HEK293 (cell line): ENCODE results near the gene GSG1.
A peak's percentile ranks its signal among the peaks of the same experiment; 100 is the strongest.

ENCODE experiments used
- GLIS1 ChIP-seq: fragments of 450-650 bp; formaldehyde crosslinking; IDR thresholded peaks from 2 replicates; pipeline ENCODE4 v1.5.1; 2016; ENCODE audit warnings: missing biosample characterization, missing genetic modification characterization
- GLIS2 ChIP-seq: fragments of 450-650 bp; formaldehyde crosslinking; IDR thresholded peaks from 2 replicates; pipeline ENCODE4 v1.5.1; 2016; ENCODE audit warnings: missing biosample characterization, missing genetic modification characterization
- KLF16 ChIP-seq: fragments of 450-650 bp; formaldehyde crosslinking; IDR thresholded peaks from 2 replicates; pipeline ENCODE4 v1.5.1; 2017; ENCODE audit warnings: missing biosample characterization, missing genetic modification characterization
- KLF9 ChIP-seq: fragments of 450-650 bp; formaldehyde crosslinking; IDR thresholded peaks from 2 replicates; pipeline ENCODE4 v1.5.1; 2016; ENCODE audit warnings: missing biosample characterization, missing genetic modification characterization, low read depth
- MYNN ChIP-seq: fragments of 450-650 bp; formaldehyde crosslinking; IDR thresholded peaks from 2 replicates; pipeline ENCODE4 v1.5.1; 2016; ENCODE audit warnings: missing biosample characterization, missing genetic modification characterization, borderline replicate concordance
- MZF1 ChIP-seq: fragments of 450-650 bp; formaldehyde crosslinking; IDR thresholded peaks from 2 replicates; pipeline ENCODE4 v1.5.1; 2017; ENCODE audit warnings: missing biosample characterization, missing genetic modification characterization, borderline replicate concordance
- ZBTB20 ChIP-seq: fragments of 450-650 bp; formaldehyde crosslinking; IDR thresholded peaks from 2 replicates; pipeline ENCODE4 v1.5.1; 2016; ENCODE audit warnings: missing biosample characterization, missing genetic modification characterization
- ZEB2 ChIP-seq: fragments of 450-650 bp; formaldehyde crosslinking; IDR thresholded peaks from 2 replicates; pipeline ENCODE4 v1.5.1; 2016; ENCODE audit warnings: missing biosample characterization, missing genetic modification characterization
- ZIC2 ChIP-seq: fragments of 450-650 bp; formaldehyde crosslinking; IDR thresholded peaks from 2 replicates; pipeline ENCODE4 v1.5.1; 2016; ENCODE audit warnings: missing biosample characterization, missing genetic modification characterization
- ZNF341 ChIP-seq: fragments of 450-650 bp; formaldehyde crosslinking; IDR thresholded peaks from 2 replicates; pipeline ENCODE4; 2016; ENCODE audit warnings: low read depth, missing biosample characterization, missing genetic modification characterization
- ZNF555 ChIP-seq: fragments of 450-650 bp; formaldehyde crosslinking; conservative IDR thresholded peaks from 2 replicates; pipeline ENCODE4 v1.5.1; 2017; ENCODE audit warnings: missing biosample characterization, mild to moderate bottlenecking, missing genetic modification characterization, inconsistent platforms
- ZNF670 ChIP-seq: fragments of 450-650 bp; formaldehyde crosslinking; IDR thresholded peaks from 2 replicates; pipeline ENCODE4 v1.5.1; 2016; ENCODE audit warnings: missing biosample characterization, missing genetic modification characterization, low read depth
- ZNF76 ChIP-seq: fragments of 450-650 bp; formaldehyde crosslinking; IDR thresholded peaks from 2 replicates; pipeline ENCODE4; 2016; ENCODE audit warnings: low read depth, missing biosample characterization, missing genetic modification characterization, borderline replicate concordance
- ZNF768 ChIP-seq: fragments of 450-650 bp; formaldehyde crosslinking; IDR thresholded peaks from 2 replicates; pipeline ENCODE4 v1.5.1; 2018; ENCODE audit warnings: missing biosample characterization, mild to moderate bottlenecking, missing genetic modification characterization
- ZNF843 ChIP-seq: fragments of 450-650 bp; formaldehyde crosslinking; IDR thresholded peaks from 2 replicates; pipeline ENCODE4 v1.5.1; 2016; ENCODE audit warnings: missing biosample characterization, missing genetic modification characterization
- ZXDB ChIP-seq: fragments of 450-650 bp; formaldehyde crosslinking; IDR thresholded peaks from 2 replicates; pipeline ENCODE4 v1.5.1; 2016; ENCODE audit warnings: missing biosample characterization, missing genetic modification characterization
- TF ChIP-seq, protein P1 (sequence below): fragments of 450-650 bp; formaldehyde crosslinking; IDR thresholded peaks from 2 replicates; pipeline ENCODE4 v1.5.1; 2017; ENCODE audit warnings: missing biosample characterization, missing genetic modification characterization
- TF ChIP-seq, protein P2 (sequence below): fragments of 450-650 bp; formaldehyde crosslinking; optimal IDR thresholded peaks from 2 replicates; pipeline ENCODE3; 2016; ENCODE audit warnings: missing biosample characterization, mild to moderate bottlenecking, missing genetic modification characterization
- TF ChIP-seq, protein P3 (sequence below): fragments of 450-650 bp; formaldehyde crosslinking; IDR thresholded peaks from 2 replicates; pipeline ENCODE4 v1.5.1; 2016; ENCODE audit warnings: missing biosample characterization, missing genetic modification characterization
- TF ChIP-seq, protein P4 (sequence below): fragments of 450-650 bp; IDR thresholded peaks from 2 replicates; pipeline ENCODE4 v1.5.1; 2018; ENCODE audit warnings: missing biosample characterization, missing genetic modification characterization
- TF ChIP-seq, protein P5 (sequence below): fragments of 450-650 bp; formaldehyde crosslinking; IDR thresholded peaks from 2 replicates; pipeline ENCODE4 v1.5.1; 2017; ENCODE audit warnings: missing biosample characterization, mild to moderate bottlenecking, missing genetic modification characterization, moderate library complexity
- TF ChIP-seq, protein P6 (sequence below): fragments of 450-650 bp; formaldehyde crosslinking; IDR thresholded peaks from 2 replicates; pipeline ENCODE4 v1.5.1; 2016; ENCODE audit warnings: missing biosample characterization, missing genetic modification characterization
- TF ChIP-seq, protein P7 (sequence below): fragments of 450-650 bp; formaldehyde crosslinking; conservative IDR thresholded peaks from 2 replicates; pipeline ENCODE4 v1.5.1; 2016; ENCODE audit warnings: low read depth, missing biosample characterization, missing genetic modification characterization

GSG1 gene

DNA sequence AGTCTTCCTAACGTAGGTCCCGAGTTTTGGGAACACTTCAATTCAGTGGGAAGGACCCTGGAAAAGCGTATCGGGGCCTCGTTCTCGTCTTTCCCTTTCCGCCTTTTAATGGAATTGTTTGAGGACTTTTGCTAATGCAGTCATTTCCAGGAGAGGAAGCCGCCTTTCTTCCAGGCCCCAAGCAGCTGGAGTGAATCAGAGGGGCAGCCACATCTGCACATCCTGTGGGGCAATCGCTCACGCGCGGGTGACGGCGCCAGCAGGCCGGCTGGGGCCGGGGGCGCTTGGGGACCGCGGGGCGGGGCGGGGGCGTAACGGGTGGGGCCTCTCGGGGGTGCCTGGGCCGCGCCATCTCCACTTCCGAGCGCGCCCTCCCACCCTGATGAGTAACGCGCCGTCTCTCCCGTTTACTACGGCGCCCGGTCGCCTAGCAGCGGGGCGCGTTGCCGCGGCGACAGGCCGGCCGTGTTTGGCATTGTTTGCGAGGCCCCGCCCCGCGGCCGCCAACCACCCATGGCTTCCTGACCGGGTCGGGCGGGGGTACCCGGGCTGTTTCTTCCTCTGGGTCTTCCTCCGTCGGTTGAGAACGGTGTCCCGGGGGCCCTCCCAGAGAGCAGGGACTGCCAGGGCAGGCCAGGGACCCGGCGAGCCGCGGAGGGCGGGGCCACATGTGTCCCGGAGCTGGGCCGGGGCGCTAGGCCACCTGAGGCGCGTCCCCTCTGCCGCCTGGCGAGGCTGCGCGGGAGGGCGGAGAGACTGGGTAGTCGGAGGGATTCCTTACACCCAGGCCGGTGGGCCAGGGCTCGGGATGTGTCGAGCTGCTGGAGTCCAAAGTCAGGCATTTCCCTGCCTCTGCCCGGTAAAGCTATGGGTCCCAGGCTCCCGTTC lies 2.3 kb downstream of the GSG1 start (continued):
- TF ChIP-seq, protein P1, sequence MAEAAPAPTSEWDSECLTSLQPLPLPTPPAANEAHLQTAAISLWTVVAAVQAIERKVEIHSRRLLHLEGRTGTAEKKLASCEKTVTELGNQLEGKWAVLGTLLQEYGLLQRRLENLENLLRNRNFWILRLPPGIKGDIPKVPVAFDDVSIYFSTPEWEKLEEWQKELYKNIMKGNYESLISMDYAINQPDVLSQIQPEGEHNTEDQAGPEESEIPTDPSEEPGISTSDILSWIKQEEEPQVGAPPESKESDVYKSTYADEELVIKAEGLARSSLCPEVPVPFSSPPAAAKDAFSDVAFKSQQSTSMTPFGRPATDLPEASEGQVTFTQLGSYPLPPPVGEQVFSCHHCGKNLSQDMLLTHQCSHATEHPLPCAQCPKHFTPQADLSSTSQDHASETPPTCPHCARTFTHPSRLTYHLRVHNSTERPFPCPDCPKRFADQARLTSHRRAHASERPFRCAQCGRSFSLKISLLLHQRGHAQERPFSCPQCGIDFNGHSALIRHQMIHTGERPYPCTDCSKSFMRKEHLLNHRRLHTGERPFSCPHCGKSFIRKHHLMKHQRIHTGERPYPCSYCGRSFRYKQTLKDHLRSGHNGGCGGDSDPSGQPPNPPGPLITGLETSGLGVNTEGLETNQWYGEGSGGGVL (tag by site-specific recombination), result no peak
- TF ChIP-seq KLF16 (tag by site-specific recombination) (peak; percentile 47; the same call in 1 of the 2 replicates), MZF1 (tag by site-specific recombination) (peak; percentile 24; the same call in 1 of the 2 replicates), ZNF341 (tag by site-specific recombination) (peak; percentile 82), ZNF76 (tag by site-specific recombination) (peak; percentile 10; the same call in 1 of the 2 replicates), MYNN (tag by site-specific recombination) (peak; percentile 100), ZNF555 (no peak), ZNF768 (no peak), ZIC2 (tag by site-specific recombination) (peak; percentile 93), GLIS1 (peak; percentile 95), ZXDB (0 out of 2 replicates have a peak, but pooled peaks have one; percentile 23), ZBTB20 (tag by site-specific recombination) (peak; percentile 92), ZNF670 (tag by site-specific recombination) (no peak), ZNF843 (peak; percentile 18), GLIS2 (peak; percentile 97), ZEB2 (tag by site-specific recombination) (peak; percentile 48; the same call in 1 of the 2 replicates), KLF9 (tag by site-specific recombination) (peak; percentile 49)
- TF ChIP-seq, protein P2, sequence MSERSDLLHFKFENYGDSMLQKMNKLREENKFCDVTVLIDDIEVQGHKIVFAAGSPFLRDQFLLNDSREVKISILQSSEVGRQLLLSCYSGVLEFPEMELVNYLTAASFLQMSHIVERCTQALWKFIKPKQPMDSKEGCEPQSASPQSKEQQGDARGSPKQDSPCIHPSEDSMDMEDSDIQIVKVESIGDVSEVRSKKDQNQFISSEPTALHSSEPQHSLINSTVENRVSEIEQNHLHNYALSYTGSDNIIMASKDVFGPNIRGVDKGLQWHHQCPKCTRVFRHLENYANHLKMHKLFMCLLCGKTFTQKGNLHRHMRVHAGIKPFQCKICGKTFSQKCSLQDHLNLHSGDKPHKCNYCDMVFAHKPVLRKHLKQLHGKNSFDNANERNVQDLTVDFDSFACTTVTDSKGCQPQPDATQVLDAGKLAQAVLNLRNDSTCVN, result peak; percentile 95
- TF ChIP-seq, protein P3, sequence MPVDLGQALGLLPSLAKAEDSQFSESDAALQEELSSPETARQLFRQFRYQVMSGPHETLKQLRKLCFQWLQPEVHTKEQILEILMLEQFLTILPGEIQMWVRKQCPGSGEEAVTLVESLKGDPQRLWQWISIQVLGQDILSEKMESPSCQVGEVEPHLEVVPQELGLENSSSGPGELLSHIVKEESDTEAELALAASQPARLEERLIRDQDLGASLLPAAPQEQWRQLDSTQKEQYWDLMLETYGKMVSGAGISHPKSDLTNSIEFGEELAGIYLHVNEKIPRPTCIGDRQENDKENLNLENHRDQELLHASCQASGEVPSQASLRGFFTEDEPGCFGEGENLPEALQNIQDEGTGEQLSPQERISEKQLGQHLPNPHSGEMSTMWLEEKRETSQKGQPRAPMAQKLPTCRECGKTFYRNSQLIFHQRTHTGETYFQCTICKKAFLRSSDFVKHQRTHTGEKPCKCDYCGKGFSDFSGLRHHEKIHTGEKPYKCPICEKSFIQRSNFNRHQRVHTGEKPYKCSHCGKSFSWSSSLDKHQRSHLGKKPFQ (tag by site-specific recombination), result no peak
- TF ChIP-seq, protein P4, sequence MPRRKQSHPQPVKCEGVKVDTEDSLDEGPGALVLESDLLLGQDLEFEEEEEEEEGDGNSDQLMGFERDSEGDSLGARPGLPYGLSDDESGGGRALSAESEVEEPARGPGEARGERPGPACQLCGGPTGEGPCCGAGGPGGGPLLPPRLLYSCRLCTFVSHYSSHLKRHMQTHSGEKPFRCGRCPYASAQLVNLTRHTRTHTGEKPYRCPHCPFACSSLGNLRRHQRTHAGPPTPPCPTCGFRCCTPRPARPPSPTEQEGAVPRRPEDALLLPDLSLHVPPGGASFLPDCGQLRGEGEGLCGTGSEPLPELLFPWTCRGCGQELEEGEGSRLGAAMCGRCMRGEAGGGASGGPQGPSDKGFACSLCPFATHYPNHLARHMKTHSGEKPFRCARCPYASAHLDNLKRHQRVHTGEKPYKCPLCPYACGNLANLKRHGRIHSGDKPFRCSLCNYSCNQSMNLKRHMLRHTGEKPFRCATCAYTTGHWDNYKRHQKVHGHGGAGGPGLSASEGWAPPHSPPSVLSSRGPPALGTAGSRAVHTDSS (tag by site-specific recombination), result peak; percentile 89
- TF ChIP-seq, protein P5, sequence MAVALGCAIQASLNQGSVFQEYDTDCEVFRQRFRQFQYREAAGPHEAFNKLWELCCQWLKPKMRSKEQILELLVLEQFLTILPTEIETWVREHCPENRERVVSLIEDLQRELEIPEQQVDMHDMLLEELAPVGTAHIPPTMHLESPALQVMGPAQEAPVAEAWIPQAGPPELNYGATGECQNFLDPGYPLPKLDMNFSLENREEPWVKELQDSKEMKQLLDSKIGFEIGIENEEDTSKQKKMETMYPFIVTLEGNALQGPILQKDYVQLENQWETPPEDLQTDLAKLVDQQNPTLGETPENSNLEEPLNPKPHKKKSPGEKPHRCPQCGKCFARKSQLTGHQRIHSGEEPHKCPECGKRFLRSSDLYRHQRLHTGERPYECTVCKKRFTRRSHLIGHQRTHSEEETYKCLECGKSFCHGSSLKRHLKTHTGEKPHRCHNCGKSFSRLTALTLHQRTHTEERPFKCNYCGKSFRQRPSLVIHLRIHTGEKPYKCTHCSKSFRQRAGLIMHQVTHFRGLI (tag by site-specific recombination), result peak; percentile 61; the same call in 1 of the 2 replicates
- TF ChIP-seq, protein P6, sequence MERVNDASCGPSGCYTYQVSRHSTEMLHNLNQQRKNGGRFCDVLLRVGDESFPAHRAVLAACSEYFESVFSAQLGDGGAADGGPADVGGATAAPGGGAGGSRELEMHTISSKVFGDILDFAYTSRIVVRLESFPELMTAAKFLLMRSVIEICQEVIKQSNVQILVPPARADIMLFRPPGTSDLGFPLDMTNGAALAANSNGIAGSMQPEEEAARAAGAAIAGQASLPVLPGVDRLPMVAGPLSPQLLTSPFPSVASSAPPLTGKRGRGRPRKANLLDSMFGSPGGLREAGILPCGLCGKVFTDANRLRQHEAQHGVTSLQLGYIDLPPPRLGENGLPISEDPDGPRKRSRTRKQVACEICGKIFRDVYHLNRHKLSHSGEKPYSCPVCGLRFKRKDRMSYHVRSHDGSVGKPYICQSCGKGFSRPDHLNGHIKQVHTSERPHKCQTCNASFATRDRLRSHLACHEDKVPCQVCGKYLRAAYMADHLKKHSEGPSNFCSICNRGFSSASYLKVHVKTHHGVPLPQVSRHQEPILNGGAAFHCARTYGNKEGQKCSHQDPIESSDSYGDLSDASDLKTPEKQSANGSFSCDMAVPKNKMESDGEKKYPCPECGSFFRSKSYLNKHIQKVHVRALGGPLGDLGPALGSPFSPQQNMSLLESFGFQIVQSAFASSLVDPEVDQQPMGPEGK (tag by site-specific recombination), result peak; percentile 91
- TF ChIP-seq, protein P7, sequence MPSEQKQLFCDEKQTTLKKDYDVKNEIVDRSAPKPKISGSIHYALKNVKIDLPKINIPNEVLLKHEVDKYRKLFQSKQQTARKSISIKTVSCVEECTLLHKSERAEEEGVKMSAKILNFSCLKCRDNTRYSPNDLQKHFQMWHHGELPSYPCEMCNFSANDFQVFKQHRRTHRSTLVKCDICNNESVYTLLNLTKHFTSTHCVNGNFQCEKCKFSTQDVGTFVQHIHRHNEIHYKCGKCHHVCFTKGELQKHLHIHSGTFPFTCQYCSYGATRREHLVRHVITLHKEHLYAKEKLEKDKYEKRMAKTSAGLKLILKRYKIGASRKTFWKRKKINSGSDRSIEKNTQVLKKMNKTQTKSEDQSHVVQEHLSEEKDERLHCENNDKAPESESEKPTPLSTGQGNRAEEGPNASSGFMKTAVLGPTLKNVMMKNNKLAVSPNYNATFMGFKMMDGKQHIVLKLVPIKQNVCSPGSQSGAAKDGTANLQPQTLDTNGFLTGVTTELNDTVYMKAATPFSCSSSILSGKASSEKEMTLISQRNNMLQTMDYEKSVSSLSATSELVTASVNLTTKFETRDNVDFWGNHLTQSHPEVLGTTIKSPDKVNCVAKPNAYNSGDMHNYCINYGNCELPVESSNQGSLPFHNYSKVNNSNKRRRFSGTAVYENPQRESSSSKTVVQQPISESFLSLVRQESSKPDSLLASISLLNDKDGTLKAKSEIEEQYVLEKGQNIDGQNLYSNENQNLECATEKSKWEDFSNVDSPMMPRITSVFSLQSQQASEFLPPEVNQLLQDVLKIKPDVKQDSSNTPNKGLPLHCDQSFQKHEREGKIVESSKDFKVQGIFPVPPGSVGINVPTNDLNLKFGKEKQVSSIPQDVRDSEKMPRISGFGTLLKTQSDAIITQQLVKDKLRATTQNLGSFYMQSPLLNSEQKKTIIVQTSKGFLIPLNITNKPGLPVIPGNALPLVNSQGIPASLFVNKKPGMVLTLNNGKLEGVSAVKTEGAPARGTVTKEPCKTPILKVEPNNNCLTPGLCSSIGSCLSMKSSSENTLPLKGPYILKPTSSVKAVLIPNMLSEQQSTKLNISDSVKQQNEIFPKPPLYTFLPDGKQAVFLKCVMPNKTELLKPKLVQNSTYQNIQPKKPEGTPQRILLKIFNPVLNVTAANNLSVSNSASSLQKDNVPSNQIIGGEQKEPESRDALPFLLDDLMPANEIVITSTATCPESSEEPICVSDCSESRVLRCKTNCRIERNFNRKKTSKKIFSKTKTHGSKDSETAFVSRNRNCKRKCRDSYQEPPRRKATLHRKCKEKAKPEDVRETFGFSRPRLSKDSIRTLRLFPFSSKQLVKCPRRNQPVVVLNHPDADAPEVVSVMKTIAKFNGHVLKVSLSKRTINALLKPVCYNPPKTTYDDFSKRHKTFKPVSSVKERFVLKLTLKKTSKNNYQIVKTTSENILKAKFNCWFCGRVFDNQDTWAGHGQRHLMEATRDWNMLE, result no peak
